ENCODE measurements around the gene NDFIP2. TPM values are rescaled to one million over a fixed set of nuclear protein-coding genes. Genes with fewer than 3 reads are reported as not detected.

NDFIP2 gene
- total and polyA plus RNA-seq, 2 donors (not counting 3 experiments of a cell fraction or from before 2014, with no cell fraction given), result 7.9 to 18.5 TPM

DNA sequence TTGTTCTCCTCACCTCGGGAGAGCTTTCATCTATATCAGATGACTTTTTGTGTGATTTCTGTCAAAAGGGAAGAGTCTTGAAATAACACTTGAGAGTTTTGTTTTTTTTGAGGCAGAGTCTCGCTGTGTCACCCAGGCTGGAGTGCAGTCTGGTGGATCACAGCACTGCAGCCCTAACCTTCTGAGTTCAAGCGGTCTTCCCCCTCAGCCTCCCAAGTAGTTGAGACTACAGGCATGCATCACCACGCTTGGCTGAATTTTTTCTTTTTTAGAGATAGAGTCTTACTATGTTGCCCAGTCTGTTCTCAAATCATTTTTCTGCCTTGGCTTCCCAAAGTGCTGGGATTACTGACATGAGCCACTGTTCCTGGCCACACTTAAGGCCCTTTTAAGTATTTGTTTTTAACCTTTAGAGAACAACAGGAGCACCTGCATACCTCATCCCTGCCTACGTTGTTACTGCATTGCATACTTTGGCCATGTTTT is 11.4 kb downstream of the NDFIP2 start:
- dilution Hi-C loops (cut with MboI; ENCODE audit: extremely low pct_ligation_motif_present, low sequenced_read_pairs), result no loop called here
- no peaks in the 10 kb centered on the region for H3K9me1 ChIP-seq (replicated peaks; ENCODE audit: control insufficient read depth, extremely low read depth, insufficient read depth, low read length)
- intact Hi-C loops (cut with micrococcal nuclease), result no loop called here
- no peaks in the 10 kb centered on the region for H3K27me3 ChIP-seq (ENCODE audit: control insufficient read depth in 2 of 2, insufficient read depth in 2 of 2, low read length in 2 of 2)
- no peak overlapping the region for H3K4me2 ChIP-seq (ENCODE audit: insufficient read depth, low read length)
- no peaks in the 10 kb centered on the region for H3K36me3 ChIP-seq (ENCODE audit: control insufficient read depth in 2 of 2, extremely low read depth in 1 of 2, insufficient read depth in 2 of 2, low read length in 2 of 2)
- H3K4me1 ChIP-seq (ENCODE audit: control insufficient read depth, extremely low read depth, insufficient read depth, low read length), result no peaks in the 10 kb centered on the region
- DNase-seq (ENCODE audit: low read depth, low spot score) (no peak), FAIRE-seq (no peak)
- ChIA-PET POLR2A (no interaction called here), CTCF (interaction anchor here (1.3 to 1.6 kb wide), 2 partner anchors 11 to 49 kb away, joined by 3 read pairs; partner anchors contain the start of gene NDFIP2)
- H3K9me3 ChIP-seq (replicated peaks; ENCODE audit: control insufficient read depth, insufficient read depth, low read length), result no peaks in the 10 kb centered on the region
- TF ChIP-seq JUN (IDR thresholded peaks at IDR 0.05; ENCODE audit: borderline replicate concordance, insufficient read depth, insufficient read length, low read depth), result no peak
- TF ChIP-seq POLR2A (IDR thresholded peaks at IDR 0.05; ENCODE audit: low read depth, low read length), result no peak
- no peak for TF ChIP-seq EZH2 (IDR thresholded peaks at IDR 0.05; ENCODE audit: borderline replicate concordance, low read depth, low read length, severe bottlenecking)
- no peak for TF ChIP-seq GATA2 (IDR thresholded peaks at IDR 0.05; ENCODE audit: insufficient read depth, insufficient read length, low read depth, low read length)
- no peak for TF ChIP-seq FOS (IDR thresholded peaks at IDR 0.05; ENCODE audit: borderline replicate concordance, insufficient read depth, low read length)
- TF ChIP-seq, protein P1, sequence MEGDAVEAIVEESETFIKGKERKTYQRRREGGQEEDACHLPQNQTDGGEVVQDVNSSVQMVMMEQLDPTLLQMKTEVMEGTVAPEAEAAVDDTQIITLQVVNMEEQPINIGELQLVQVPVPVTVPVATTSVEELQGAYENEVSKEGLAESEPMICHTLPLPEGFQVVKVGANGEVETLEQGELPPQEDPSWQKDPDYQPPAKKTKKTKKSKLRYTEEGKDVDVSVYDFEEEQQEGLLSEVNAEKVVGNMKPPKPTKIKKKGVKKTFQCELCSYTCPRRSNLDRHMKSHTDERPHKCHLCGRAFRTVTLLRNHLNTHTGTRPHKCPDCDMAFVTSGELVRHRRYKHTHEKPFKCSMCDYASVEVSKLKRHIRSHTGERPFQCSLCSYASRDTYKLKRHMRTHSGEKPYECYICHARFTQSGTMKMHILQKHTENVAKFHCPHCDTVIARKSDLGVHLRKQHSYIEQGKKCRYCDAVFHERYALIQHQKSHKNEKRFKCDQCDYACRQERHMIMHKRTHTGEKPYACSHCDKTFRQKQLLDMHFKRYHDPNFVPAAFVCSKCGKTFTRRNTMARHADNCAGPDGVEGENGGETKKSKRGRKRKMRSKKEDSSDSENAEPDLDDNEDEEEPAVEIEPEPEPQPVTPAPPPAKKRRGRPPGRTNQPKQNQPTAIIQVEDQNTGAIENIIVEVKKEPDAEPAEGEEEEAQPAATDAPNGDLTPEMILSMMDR (IDR thresholded peaks at IDR 0.05; ENCODE audit: extremely low read depth in 1 of 2, insufficient read depth in 1 of 2, low read depth in 1 of 2, low read length in 2 of 2), result no peak
- TF ChIP-seq MYC (IDR thresholded peaks at IDR 0.05; ENCODE audit: low read depth, low read length), result no peak
- no peaks in the 10 kb centered on the region for H4K20me1 ChIP-seq (replicated peaks; ENCODE audit: control insufficient read depth, extremely low read depth, insufficient read depth, low read length)
- H3K4me3 ChIP-seq (replicated peaks in 1 of 3; ENCODE audit: insufficient read depth in 1 of 3, low read depth in 1 of 3, low read length in 3 of 3), result no peak overlapping the region
- BruUV-seq (replicated peaks), result no TSS peak
- no peak overlapping the region for H3K9ac ChIP-seq (replicated peaks; ENCODE audit: extremely low read depth, insufficient read depth, low read length)
- no peak overlapping the region for H2AFZ ChIP-seq (ENCODE audit: low read depth, low read length)
- peaks cover 13% of the 10 kb centered on the region for H3K79me2 ChIP-seq (ENCODE audit: control insufficient read depth, insufficient read depth, low read length)
- no peak overlapping the region for H3K27ac ChIP-seq (ENCODE audit: insufficient read depth, low read depth, low read length)

Measured in endothelial cell of umbilical vein (primary cell).